H1 (cell line): ENCODE data around the gene COL6A3. TPM values are rescaled to one million over a fixed set of nuclear protein-coding genes. Genes with fewer than 3 reads are reported as not detected.

Source experiments
- CTCF ChIA-PET: fragments of 300-600 bp; sonication (Branson Sonifier 250); formaldehyde crosslinking; loops from one replicate; lab custom pipeline; 2021; ENCODE audit not compliant: partially characterized antibody; lab: Charles Lee
- POLR2A ChIA-PET: fragments of 300-600 bp; sonication (Branson Sonifier 250); formaldehyde crosslinking; loops from one replicate; lab custom pipeline; 2021; ENCODE audit warnings: inconsistent platforms; ENCODE audit not compliant: partially characterized antibody; lab: Charles Lee
- DNase-seq, 2 experiments: peaks; one replicate each; pipeline versions ENCODE4 v3.0.0 to v3.0.0-alpha.2; 2010 to 2022; ENCODE audit warnings: low spot score in 2 of 2, low read depth in 1 of 2, mixed read lengths in 1 of 2
- FAIRE-seq: peaks from 2 replicates; lab custom pipeline; 2011; peaks lifted over from hg19 to GRCh38; lab: Jason Lieb, UNC
- H2AFZ ChIP-seq: 2 replicates; pipeline ENCODE4 v1.8.1; 2012; ENCODE audit warnings: low read length, inconsistent platforms
- H2AK5ac ChIP-seq: 2 replicates; pipeline ENCODE4 v1.6.1; 2013; ENCODE audit warnings: low read depth, low read length
- H2BK120ac ChIP-seq: replicated peaks from 2 replicates; pipeline ENCODE3; 2013; ENCODE audit warnings: low read depth, low read length, inconsistent platforms
- H2BK12ac ChIP-seq: 2 replicates; pipeline ENCODE4 v1.6.1; 2013; ENCODE audit warnings: low read depth, low read length
- H2BK15ac ChIP-seq: 2 replicates; pipeline ENCODE4 v1.6.1; 2013; ENCODE audit warnings: low read length
- H2BK20ac ChIP-seq: 2 replicates; pipeline ENCODE4 v1.6.1; 2013; ENCODE audit warnings: low read length
- H2BK5ac ChIP-seq: 2 replicates; pipeline ENCODE4 v1.6.1; 2013; ENCODE audit warnings: low read depth, low read length
- H3K14ac ChIP-seq: 2 replicates; pipeline ENCODE4 v1.6.1; 2013; ENCODE audit warnings: inconsistent platforms; ENCODE audit not compliant: insufficient read length
- H3K18ac ChIP-seq: 2 replicates; pipeline ENCODE4 v1.6.1; 2013; ENCODE audit warnings: low read length; ENCODE audit errors: extremely low read depth
- H3K23ac ChIP-seq: 2 replicates; pipeline ENCODE4 v1.6.1; 2013; ENCODE audit warnings: inconsistent platforms; ENCODE audit not compliant: insufficient read length
- H3K23me2 ChIP-seq: 2 replicates; pipeline ENCODE4 v1.6.1; 2013; ENCODE audit warnings: low read depth, low read length
- H3K27ac ChIP-seq: 2 replicates; pipeline ENCODE4 v1.6.1; 2011; ENCODE audit warnings: low read depth, low read length, inconsistent platforms
- H3K27me3 ChIP-seq, 4 experiments: replicated peaks in 1 of 4; 1 replicate in 1 of 4; 2 replicates in 3 of 4; pipeline versions ENCODE4 v1.6.1 to v1.8.1; 2011 to 2013; ENCODE audit warnings: low read length in 3 of 4, mild to moderate bottlenecking in 3 of 4, inconsistent platforms in 2 of 4, mixed read lengths in 2 of 4, moderate library complexity in 1 of 4; ENCODE audit not compliant: control insufficient read depth in 3 of 4, insufficient read depth in 3 of 4; ENCODE audit errors: extremely low read depth in 1 of 4
- H3K36me3 ChIP-seq, 4 experiments: 2 replicates each; pipeline versions ENCODE4 v1.6.1 to v1.8.1; 2011 to 2013; ENCODE audit warnings: mild to moderate bottlenecking in 4 of 4, low read length in 3 of 4, moderate library complexity in 2 of 4, control low read depth in 1 of 4, inconsistent platforms in 1 of 4; ENCODE audit not compliant: insufficient read depth in 4 of 4, control insufficient read depth in 2 of 4
- H3K4ac ChIP-seq: replicated peaks from 2 replicates; pipeline ENCODE3; 2013; ENCODE audit warnings: low read length, low read depth, mixed read lengths, inconsistent platforms; ENCODE audit not compliant: insufficient read length
- H3K4me1 ChIP-seq, 4 experiments: replicated peaks in 1 of 4; 1 replicate in 1 of 4; 2 replicates in 3 of 4; pipeline versions ENCODE4 v1.6.1 to v1.8.1; 2011 to 2013; ENCODE audit warnings: low read length in 3 of 4, inconsistent platforms in 2 of 4, mixed read lengths in 1 of 4; ENCODE audit not compliant: insufficient read depth in 4 of 4, control insufficient read depth in 3 of 4
- H3K4me2 ChIP-seq, 2 experiments: 2 replicates each; pipeline versions ENCODE4 v1.6.1 to v1.8.1; 2011 to 2013; ENCODE audit warnings: low read depth in 2 of 2, low read length in 2 of 2, control low read depth in 1 of 2, inconsistent platforms in 1 of 2, mild to moderate bottlenecking in 1 of 2; ENCODE audit not compliant: insufficient read depth in 1 of 2
- H3K4me3 ChIP-seq, 4 experiments: fragments of 200-600, 300-600 bp in 1 of 4; sonication (generic), shearing (Covaris generic), sonication (Bioruptor Twin) in 1 of 4; 2 replicates each; pipeline versions ENCODE4 v1.5.1 to v1.8.1; 2011 to 2016; ENCODE audit warnings: low read length in 4 of 4, low read depth in 3 of 4, control low read depth in 2 of 4, inconsistent platforms in 2 of 4, mild to moderate bottlenecking in 2 of 4, mixed read lengths in 1 of 4, moderate library complexity in 1 of 4; ENCODE audit not compliant: insufficient read depth in 2 of 4; ENCODE audit errors: extremely low read depth in 1 of 4
- H3K56ac ChIP-seq: replicated peaks from 2 replicates; pipeline ENCODE3; 2013; ENCODE audit warnings: low read depth, mild to moderate bottlenecking, mixed read lengths, low read length, inconsistent platforms; ENCODE audit not compliant: insufficient read length
- H3K79me1 ChIP-seq: 2 replicates; pipeline ENCODE4 v1.6.1; 2013; ENCODE audit warnings: low read depth, low read length, control low read depth
- H3K79me2 ChIP-seq, 2 experiments: 2 replicates each; pipeline versions ENCODE4 v1.6.1 to v1.8.1; 2012 to 2013; ENCODE audit warnings: low read length in 2 of 2, mild to moderate bottlenecking in 2 of 2, inconsistent platforms in 1 of 2; ENCODE audit not compliant: insufficient read depth in 2 of 2, control insufficient read depth in 1 of 2
- H3K9ac ChIP-seq, 4 experiments: replicated peaks in 1 of 4; 1 replicate in 1 of 4; 2 replicates in 3 of 4; pipeline versions ENCODE4 v1.6.1 to v1.8.1; 2011 to 2013; ENCODE audit warnings: low read depth in 3 of 4, low read length in 3 of 4, control low read depth in 2 of 4, mild to moderate bottlenecking in 2 of 4, moderate library complexity in 2 of 4, inconsistent platforms in 1 of 4; ENCODE audit errors: extremely low read depth in 1 of 4
- H3K9me3 ChIP-seq, 2 experiments: 2 replicates each; pipeline versions ENCODE4 v1.6.1 to v1.8.1; 2012 to 2013; ENCODE audit warnings: mild to moderate bottlenecking in 2 of 2, moderate library complexity in 2 of 2, control low read depth in 1 of 2, inconsistent platforms in 1 of 2, low read depth in 1 of 2, low read length in 1 of 2, mixed read lengths in 1 of 2; ENCODE audit not compliant: insufficient read depth in 2 of 2
- H4K20me1 ChIP-seq, 2 experiments: replicated peaks in 1 of 2; 2 replicates each; pipeline versions ENCODE3 to v1.8.1; 2011 to 2013; ENCODE audit warnings: inconsistent platforms in 2 of 2, low read length in 2 of 2, mild to moderate bottlenecking in 1 of 2; ENCODE audit not compliant: insufficient read depth in 2 of 2, control insufficient read depth in 1 of 2
- H4K5ac ChIP-seq: 2 replicates; pipeline ENCODE4 v1.6.1; 2013; ENCODE audit warnings: low read length, low read depth, mixed read lengths, inconsistent platforms; ENCODE audit not compliant: insufficient read length
- H4K8ac ChIP-seq: 2 replicates; pipeline ENCODE4 v1.8.0; 2013; ENCODE audit warnings: mild to moderate bottlenecking, moderate library complexity, low read length, inconsistent platforms; ENCODE audit not compliant: insufficient read depth; ENCODE audit errors: extremely low read depth
- H4K91ac ChIP-seq: replicated peaks from 2 replicates; pipeline ENCODE3; 2013; ENCODE audit warnings: low read length, mixed read lengths, inconsistent platforms; ENCODE audit not compliant: insufficient read length
- ASH2L ChIP-seq: fragments of 200-600, 300-600 bp; sonication (generic); IDR thresholded peaks from one replicate; pipeline ENCODE4 v1.7.1; 2017; ENCODE audit warnings: low read length
- BACH1 ChIP-seq: IDR thresholded peaks from 2 replicates; pipeline ENCODE4 v1.6.1; 2012; ENCODE audit warnings: low read length, improper control_type of control experiment
- BCL11A ChIP-seq, 2 experiments: IDR thresholded peaks; one replicate each; pipeline ENCODE4 v1.6.1; 2011; ENCODE audit warnings: low read depth in 2 of 2, low read length in 2 of 2, mild to moderate bottlenecking in 2 of 2
- CTCF ChIP-seq, 3 experiments: IDR thresholded peaks; 1 replicate in 2 of 3; 2 replicates in 1 of 3; pipeline versions ENCODE4 v1.5.1 to v1.6.1; 2011; ENCODE audit warnings: low read length in 3 of 3, mild to moderate bottlenecking in 3 of 3, inconsistent platforms in 2 of 3, low read depth in 1 of 3, moderate library complexity in 1 of 3; ENCODE audit not compliant: insufficient read depth in 1 of 3; ENCODE audit errors: control extremely low read depth in 1 of 3
- EGR1 ChIP-seq: IDR thresholded peaks from 2 replicates; pipeline ENCODE4 v1.6.1; 2011; ENCODE audit warnings: low read depth, low read length, borderline replicate concordance
- MAFK ChIP-seq: IDR thresholded peaks from 2 replicates; pipeline ENCODE4 v1.6.1; 2012; ENCODE audit warnings: low read depth, mild to moderate bottlenecking, improper control_type of control experiment, low read length
- POLR2AphosphoS5 ChIP-seq: IDR thresholded peaks from 2 replicates; pipeline ENCODE4 v1.6.1; 2011; ENCODE audit warnings: low read depth, low read length
- SP2 ChIP-seq: IDR thresholded peaks from 2 replicates; pipeline ENCODE4 v1.6.1; 2012; ENCODE audit warnings: mild to moderate bottlenecking, low read length, inconsistent platforms
- TAF7 ChIP-seq: optimal IDR thresholded peaks from 2 replicates; pipeline ENCODE3; 2011; ENCODE audit warnings: low read depth, mild to moderate bottlenecking, inconsistent platforms, low read length, moderate library complexity, borderline replicate concordance
- USF2 ChIP-seq: IDR thresholded peaks from 2 replicates; pipeline ENCODE4 v1.6.1; 2011; ENCODE audit warnings: low read length, improper control_type of control experiment
- ZNF274 ChIP-seq: IDR thresholded peaks from 2 replicates; pipeline ENCODE4 v1.7.0; 2012; ENCODE audit warnings: low read length, borderline replicate concordance; ENCODE audit errors: extremely low read depth
- WGBS, 2 experiments: shearing (Covaris generic) in 1 of 2; methylation state at CpG; one replicate each; pipeline versions ENCODE4 v1.1.6 to v1.1.7; 2013 to 2015; ENCODE audit warnings: low lambda C conversion rate in 2 of 2, mixed read lengths in 2 of 2, inconsistent platforms in 1 of 2, low coverage in 1 of 2, missing lambda C conversion rate in 1 of 2; ENCODE audit not compliant: insufficient replicate concordance in 2 of 2, insufficient coverage in 1 of 2, insufficient read length in 1 of 2; ENCODE audit errors: extremely low coverage in 1 of 2, missing lambda C conversion rate in 1 of 2; 5-methylcytosine and 5-hydroxymethylcytosine counted together
- polyA plus RNA-seq, 7 experiments: library from polyadenylated mRNA; depleted of rRNA in 3 of 7; stranded (reverse) in 5 of 7; unstranded in 2 of 7; fragments of >200 nt in 5 of 7; fragments of 200-250 nt in 2 of 7; gene quantifications; 1 replicate in 5 of 7; 2 replicates in 1 of 7; 4 replicates in 1 of 7; pipeline versions ENCODE4 v1.2.1 to v1.2.3, GENCODE V29; 2011 to 2013; ENCODE audit warnings: missing spikeins in 2 of 7, mixed read lengths in 2 of 7
- total RNA-seq: library from RNA; stranded (reverse); fragmentation: NEBNext Ultra II Directional; extraction: Animal tissue kit (Norgen Biotek cat#: 25700); gene quantifications from 2 replicates; pipeline ENCODE4 v1.2.1, GENCODE V29; 2021

COL6A3 gene
- total and polyA plus RNA-seq, 2 of the 8 experiments (the other 6 are each of a cell fraction or from before 2014, with no cell fraction given): 1.2 to 3.4 TPM

GRCh38 chr2:237278568-237278967 lies 135.4 kb downstream of the COL6A3 start:
- POLR2A ChIA-PET: no interaction called here
- H2BK120ac ChIP-seq: no peak overlapping the region
- H2BK20ac ChIP-seq: 0 out of 2 replicates have a peak overlapping the region, but pooled peaks have one; percentile 13
- FAIRE-seq (no peak), DNase-seq (no peak)
- no peak overlapping the region for H2AK5ac ChIP-seq
- H2BK12ac ChIP-seq: no peak overlapping the region
- H3K18ac ChIP-seq: no peak overlapping the region
- H3K36me3 ChIP-seq: no peaks in the 10 kb centered on the region
- no peak overlapping the region for H4K8ac ChIP-seq
- CTCF ChIA-PET: no interaction called here
- H4K20me1 ChIP-seq: no peaks in the 10 kb centered on the region
- H2AFZ ChIP-seq: no peak overlapping the region
- no peaks in the 10 kb centered on the region for H3K79me2 ChIP-seq
- no peak overlapping the region for H3K23ac ChIP-seq
- no peak overlapping the region for H3K4ac ChIP-seq
- no peaks in the 10 kb centered on the region for H3K4me1 ChIP-seq
- H2BK15ac ChIP-seq: no peak overlapping the region
- 94% methylated on average over 6 of the region's 6 CpGs; no CpG with 5 or more reads in 1 of the 2 experiments for WGBS, 2 experiments
- H4K91ac ChIP-seq: no peak overlapping the region
- no peak overlapping the region for H3K4me2 ChIP-seq
- no peak overlapping the region for H3K9ac ChIP-seq
- H3K56ac ChIP-seq: no peak overlapping the region
- H3K27ac ChIP-seq: no peak overlapping the region
- H3K14ac ChIP-seq: no peak overlapping the region
- no peaks in the 10 kb centered on the region for H3K23me2 ChIP-seq
- H2BK5ac ChIP-seq: no peak overlapping the region
- no peak for TF ChIP-seq POLR2AphosphoS5
- TF ChIP-seq TAF7: no peak
- no peak for TF ChIP-seq USF2
- TF ChIP-seq CTCF (IDR thresholded peaks at IDR 0.05; ENCODE audit: control extremely low read depth in 1 of 3, insufficient read depth in 1 of 3, low read depth in 1 of 3, low read length in 3 of 3): no peak
- no peak for TF ChIP-seq BACH1
- no peak for TF ChIP-seq MAFK
- TF ChIP-seq SP2: no peak
- TF ChIP-seq ASH2L: no peak
- TF ChIP-seq BCL11A (IDR thresholded peaks at IDR 0.05; ENCODE audit: low read depth in 2 of 2, low read length in 2 of 2): no peak
- no peak for TF ChIP-seq EGR1
- TF ChIP-seq ZNF274: no peak
- H4K5ac ChIP-seq: no peak overlapping the region
- no peaks in the 10 kb centered on the region for H3K79me1 ChIP-seq
- no peak overlapping the region for H3K4me3 ChIP-seq
- no peaks in the 10 kb centered on the region for H3K9me3 ChIP-seq
- no peaks in the 10 kb centered on the region; a peak in 1 of 7 replicates for H3K27me3 ChIP-seq
